OCI-LY3 (cell line): ENCODE results near the gene PCED1A.

ENCODE experiments used
- EZH2phosphoT487 ChIP-seq: fragments of 200-600 bp; shearing (Covaris generic); IDR thresholded peaks from 2 replicates; pipeline ENCODE4 v1.6.1; 2018; ENCODE audit warnings: antibody characterized with exemption, mixed run types, low read depth
- TF ChIP-seq, protein P1 (sequence below): fragments of 200-600, 300-600 bp; sonication (generic); IDR thresholded peaks from 2 replicates; pipeline ENCODE4 v1.5.1; 2014; ENCODE audit warnings: antibody characterized with exemption, low read length, low read depth

DNA sequence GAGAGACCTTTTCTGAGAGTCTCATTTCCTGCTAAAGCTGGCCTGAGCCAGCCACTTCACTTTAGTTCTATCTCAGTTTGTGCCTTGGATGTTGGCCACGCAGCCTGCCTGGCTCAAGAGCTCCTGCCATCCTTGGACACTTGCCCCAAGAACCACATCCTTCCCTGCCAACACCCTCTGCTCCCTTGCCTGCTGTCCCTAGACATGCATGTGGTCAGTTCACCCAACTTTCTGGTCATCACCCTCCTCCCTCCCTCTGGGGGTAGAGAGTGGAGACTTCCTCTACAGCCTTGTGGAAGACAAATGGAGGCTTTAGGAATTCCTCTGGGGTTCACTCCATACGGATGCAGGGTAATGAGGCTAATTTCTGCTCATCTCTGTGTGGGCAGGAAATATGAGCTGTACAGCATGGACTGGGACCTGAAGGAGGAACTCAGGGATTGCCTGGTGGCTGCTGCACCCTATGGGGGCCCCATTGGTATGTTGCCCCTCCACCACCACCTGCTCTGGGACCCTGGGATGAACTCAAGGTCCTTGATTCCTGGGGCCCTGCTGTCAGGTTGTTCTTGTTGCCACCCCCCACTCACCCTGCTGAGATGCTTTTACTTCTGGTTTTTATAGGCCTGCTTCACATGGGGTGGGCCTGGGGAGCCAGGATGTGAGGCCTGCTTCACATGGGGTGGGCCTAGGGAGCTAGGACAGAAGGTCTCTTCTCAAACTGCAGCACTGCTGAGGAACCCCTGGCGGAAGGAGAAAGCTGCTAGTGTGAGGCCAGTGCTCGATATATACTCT, 19.1 kb upstream of the PCED1A start:
- no peak for TF ChIP-seq EZH2phosphoT487
- TF ChIP-seq, protein P1, sequence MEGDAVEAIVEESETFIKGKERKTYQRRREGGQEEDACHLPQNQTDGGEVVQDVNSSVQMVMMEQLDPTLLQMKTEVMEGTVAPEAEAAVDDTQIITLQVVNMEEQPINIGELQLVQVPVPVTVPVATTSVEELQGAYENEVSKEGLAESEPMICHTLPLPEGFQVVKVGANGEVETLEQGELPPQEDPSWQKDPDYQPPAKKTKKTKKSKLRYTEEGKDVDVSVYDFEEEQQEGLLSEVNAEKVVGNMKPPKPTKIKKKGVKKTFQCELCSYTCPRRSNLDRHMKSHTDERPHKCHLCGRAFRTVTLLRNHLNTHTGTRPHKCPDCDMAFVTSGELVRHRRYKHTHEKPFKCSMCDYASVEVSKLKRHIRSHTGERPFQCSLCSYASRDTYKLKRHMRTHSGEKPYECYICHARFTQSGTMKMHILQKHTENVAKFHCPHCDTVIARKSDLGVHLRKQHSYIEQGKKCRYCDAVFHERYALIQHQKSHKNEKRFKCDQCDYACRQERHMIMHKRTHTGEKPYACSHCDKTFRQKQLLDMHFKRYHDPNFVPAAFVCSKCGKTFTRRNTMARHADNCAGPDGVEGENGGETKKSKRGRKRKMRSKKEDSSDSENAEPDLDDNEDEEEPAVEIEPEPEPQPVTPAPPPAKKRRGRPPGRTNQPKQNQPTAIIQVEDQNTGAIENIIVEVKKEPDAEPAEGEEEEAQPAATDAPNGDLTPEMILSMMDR, result no peak
